Neural crest cell (in vitro differentiated cells): Measurements from ENCODE around the gene BACH2. TPM values are rescaled to one million over a fixed set of nuclear protein-coding genes. Genes with fewer than 3 reads are reported as not detected.

Source experiments
- DNase-seq: peaks from one replicate; pipeline ENCODE4 v3.0.0; 2021; ENCODE audit warnings: low read depth, mixed read lengths, low spot score
- H3K27ac Mint-ChIP-seq: one replicate; pipeline ENCODE4 v1.8.0; 2021; ENCODE audit warnings: mild to moderate bottlenecking, mixed read lengths; ENCODE audit not compliant: unreplicated experiment
- H3K27me3 Mint-ChIP-seq: 2 replicates; pipeline ENCODE4 v1.8.0; 2021; ENCODE audit warnings: low read depth, mild to moderate bottlenecking, mixed read lengths
- H3K36me3 Mint-ChIP-seq: 2 replicates; pipeline ENCODE4 v1.8.0; 2021; ENCODE audit warnings: low read depth, mild to moderate bottlenecking, mixed read lengths
- H3K4me1 Mint-ChIP-seq: 2 replicates; pipeline ENCODE4 v1.8.0; 2021; ENCODE audit warnings: mixed read lengths
- H3K4me3 Mint-ChIP-seq: one replicate; pipeline ENCODE4 v1.8.0; 2021; ENCODE audit warnings: mild to moderate bottlenecking, mixed read lengths
- H3K9me3 Mint-ChIP-seq: 2 replicates; pipeline ENCODE4 v1.8.0; 2021; ENCODE audit warnings: mixed read lengths
- CTCF ChIP-seq: fragments of 200-600 bp; sonication (generic); conservative IDR thresholded peaks from 2 replicates; pipeline ENCODE4 v1.5.0; 2021; ENCODE audit warnings: antibody characterized with exemption, mild to moderate bottlenecking
- total RNA-seq: library from RNA; stranded (reverse); gene quantifications from 2 replicates; pipeline ENCODE4 v1.2.1, GENCODE V29; 2021

The BACH2 gene
- total RNA-seq, 1 donor from 2014 or later: 13.1 TPM

GRCh38 chr6:90015883-90016282, 280.8 kb downstream of the BACH2 start:
- Mint-ChIP-seq H3K27ac (no peak overlapping the region), H3K4me1 (no peaks in the 10 kb centered on the region), H3K4me3 (no peak overlapping the region), H3K36me3 (peaks cover 3% of the 10 kb centered on the region), H3K27me3 (no peaks in the 10 kb centered on the region), H3K9me3 (peaks cover 6% of the 10 kb centered on the region)
- no peak for TF ChIP-seq CTCF
- no peak for DNase-seq

GRCh38 chr6:90008908-90009501, 287.6 kb downstream of the BACH2 start:
- DNase-seq: no peak
- peak overlapping the region; percentile 89 for H3K27ac Mint-ChIP-seq
- H3K36me3 Mint-ChIP-seq: peaks cover 17% of the 10 kb centered on the region
- TF ChIP-seq CTCF: no peak
- H3K9me3 Mint-ChIP-seq: peaks cover 9% of the 10 kb centered on the region
- no peak overlapping the region for H3K4me3 Mint-ChIP-seq
- H3K4me1 Mint-ChIP-seq: peaks cover 23% of the 10 kb centered on the region
- no peaks in the 10 kb centered on the region for H3K27me3 Mint-ChIP-seq

- no peak overlapping the region for H3K4me3 Mint-ChIP-seq
- peaks cover 17% of the 10 kb centered on the region for H3K36me3 Mint-ChIP-seq
- no peak for TF ChIP-seq CTCF
- H3K27me3 Mint-ChIP-seq: no peaks in the 10 kb centered on the region
- peaks cover 23% of the 10 kb centered on the region for H3K4me1 Mint-ChIP-seq
- peaks cover 7% of the 10 kb centered on the region for H3K9me3 Mint-ChIP-seq
- DNase-seq: no peak
- H3K27ac Mint-ChIP-seq: peak overlapping the region; percentile 89
Observed at GRCh38 chr6:90008189-90008907, 288.3 kb downstream of the BACH2 start.

- Mint-ChIP-seq H3K4me3 (no peak overlapping the region), H3K36me3 (peaks cover 17% of the 10 kb centered on the region), H3K4me1 (peaks cover 23% of the 10 kb centered on the region), H3K27me3 (no peaks in the 10 kb centered on the region), H3K9me3 (peaks cover 7% of the 10 kb centered on the region), H3K27ac (no peak overlapping the region)
- TF ChIP-seq CTCF: no peak
- no peak for DNase-seq
Observed at GRCh38 chr6:90005048-90005827, 291.4 kb downstream of the BACH2 start.

GRCh38 chr6:90004511-90004910, 292.1 kb downstream of the BACH2 start:
- peaks cover 23% of the 10 kb centered on the region for H3K4me1 Mint-ChIP-seq
- H3K27ac Mint-ChIP-seq: no peak overlapping the region
- no peak for TF ChIP-seq CTCF
- H3K36me3 Mint-ChIP-seq: peaks cover 17% of the 10 kb centered on the region
- no peak overlapping the region for H3K4me3 Mint-ChIP-seq
- H3K27me3 Mint-ChIP-seq: no peaks in the 10 kb centered on the region
- peaks cover 7% of the 10 kb centered on the region for H3K9me3 Mint-ChIP-seq
- no peak for DNase-seq
